ENCODE data around the gene TCF21. TPM values are rescaled to one million over a fixed set of nuclear protein-coding genes. Genes with fewer than 3 reads are reported as not detected.

TCF21 gene
- total and polyA plus RNA-seq, 2 experiments from 2014 or later = 0.17 to 0.19 TPM

DNA sequence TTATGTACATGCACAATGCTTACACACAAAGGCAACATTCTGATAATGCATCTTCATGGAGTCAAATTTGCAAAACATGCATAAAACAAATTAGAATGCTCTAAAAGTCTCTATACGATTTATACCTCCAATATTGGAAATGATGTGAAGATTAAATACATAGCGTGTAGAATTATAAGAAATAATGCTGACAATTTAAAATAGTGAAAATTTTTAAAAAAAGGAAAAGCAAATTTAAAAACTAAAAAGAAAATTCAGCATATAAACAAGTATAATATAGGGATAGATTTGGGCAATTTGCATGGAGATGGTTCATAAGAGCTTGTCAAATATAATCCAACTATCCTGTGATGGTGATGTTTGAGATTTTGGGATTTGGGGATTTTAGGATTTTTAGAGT, 14.9 kb downstream of the TCF21 start:
- Mint-ChIP-seq H3K36me3 (ENCODE audit: low read depth) (no peaks in the 10 kb centered on the region), H3K9me3 (no peaks in the 10 kb centered on the region), H3K4me1 (0 out of 3 replicates have a peak, but pooled peaks cover 4% of the 10 kb centered on the region), H3K27ac (no peak overlapping the region), H3K4me3 (no peak overlapping the region), H3K27me3 (ENCODE audit: insufficient read depth, low read depth, poor library complexity) (peaks cover 2% of the 10 kb centered on the region)
- H3K9me2 ChIP-seq (ENCODE audit: insufficient read depth) = 0 out of 2 replicates have a peak, but pooled peaks cover 7% of the 10 kb centered on the region
- no peak for TF ChIP-seq STAT1 (IDR thresholded peaks at IDR 0.05; ENCODE audit: unreplicated experiment)
- no peak for TF ChIP-seq ZNF331 (CRISPR knock-in tag; IDR thresholded peaks at IDR 0.05; ENCODE audit: low read depth)
- no peak for TF ChIP-seq ZNF114 (CRISPR knock-in tag; IDR thresholded peaks at IDR 0.05)
- TF ChIP-seq, protein P1, sequence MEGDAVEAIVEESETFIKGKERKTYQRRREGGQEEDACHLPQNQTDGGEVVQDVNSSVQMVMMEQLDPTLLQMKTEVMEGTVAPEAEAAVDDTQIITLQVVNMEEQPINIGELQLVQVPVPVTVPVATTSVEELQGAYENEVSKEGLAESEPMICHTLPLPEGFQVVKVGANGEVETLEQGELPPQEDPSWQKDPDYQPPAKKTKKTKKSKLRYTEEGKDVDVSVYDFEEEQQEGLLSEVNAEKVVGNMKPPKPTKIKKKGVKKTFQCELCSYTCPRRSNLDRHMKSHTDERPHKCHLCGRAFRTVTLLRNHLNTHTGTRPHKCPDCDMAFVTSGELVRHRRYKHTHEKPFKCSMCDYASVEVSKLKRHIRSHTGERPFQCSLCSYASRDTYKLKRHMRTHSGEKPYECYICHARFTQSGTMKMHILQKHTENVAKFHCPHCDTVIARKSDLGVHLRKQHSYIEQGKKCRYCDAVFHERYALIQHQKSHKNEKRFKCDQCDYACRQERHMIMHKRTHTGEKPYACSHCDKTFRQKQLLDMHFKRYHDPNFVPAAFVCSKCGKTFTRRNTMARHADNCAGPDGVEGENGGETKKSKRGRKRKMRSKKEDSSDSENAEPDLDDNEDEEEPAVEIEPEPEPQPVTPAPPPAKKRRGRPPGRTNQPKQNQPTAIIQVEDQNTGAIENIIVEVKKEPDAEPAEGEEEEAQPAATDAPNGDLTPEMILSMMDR (conservative IDR thresholded peaks at IDR 0.05; ENCODE audit: low read depth in 2 of 2) = no peak
- TF ChIP-seq CREB1 (CRISPR knock-in tag; IDR thresholded peaks at IDR 0.05; ENCODE audit: low read depth) = no peak
- TF ChIP-seq POLR2AphosphoS5 (IDR thresholded peaks at IDR 0.05; ENCODE audit: low read depth) = no peak
- TF ChIP-seq, protein P2, sequence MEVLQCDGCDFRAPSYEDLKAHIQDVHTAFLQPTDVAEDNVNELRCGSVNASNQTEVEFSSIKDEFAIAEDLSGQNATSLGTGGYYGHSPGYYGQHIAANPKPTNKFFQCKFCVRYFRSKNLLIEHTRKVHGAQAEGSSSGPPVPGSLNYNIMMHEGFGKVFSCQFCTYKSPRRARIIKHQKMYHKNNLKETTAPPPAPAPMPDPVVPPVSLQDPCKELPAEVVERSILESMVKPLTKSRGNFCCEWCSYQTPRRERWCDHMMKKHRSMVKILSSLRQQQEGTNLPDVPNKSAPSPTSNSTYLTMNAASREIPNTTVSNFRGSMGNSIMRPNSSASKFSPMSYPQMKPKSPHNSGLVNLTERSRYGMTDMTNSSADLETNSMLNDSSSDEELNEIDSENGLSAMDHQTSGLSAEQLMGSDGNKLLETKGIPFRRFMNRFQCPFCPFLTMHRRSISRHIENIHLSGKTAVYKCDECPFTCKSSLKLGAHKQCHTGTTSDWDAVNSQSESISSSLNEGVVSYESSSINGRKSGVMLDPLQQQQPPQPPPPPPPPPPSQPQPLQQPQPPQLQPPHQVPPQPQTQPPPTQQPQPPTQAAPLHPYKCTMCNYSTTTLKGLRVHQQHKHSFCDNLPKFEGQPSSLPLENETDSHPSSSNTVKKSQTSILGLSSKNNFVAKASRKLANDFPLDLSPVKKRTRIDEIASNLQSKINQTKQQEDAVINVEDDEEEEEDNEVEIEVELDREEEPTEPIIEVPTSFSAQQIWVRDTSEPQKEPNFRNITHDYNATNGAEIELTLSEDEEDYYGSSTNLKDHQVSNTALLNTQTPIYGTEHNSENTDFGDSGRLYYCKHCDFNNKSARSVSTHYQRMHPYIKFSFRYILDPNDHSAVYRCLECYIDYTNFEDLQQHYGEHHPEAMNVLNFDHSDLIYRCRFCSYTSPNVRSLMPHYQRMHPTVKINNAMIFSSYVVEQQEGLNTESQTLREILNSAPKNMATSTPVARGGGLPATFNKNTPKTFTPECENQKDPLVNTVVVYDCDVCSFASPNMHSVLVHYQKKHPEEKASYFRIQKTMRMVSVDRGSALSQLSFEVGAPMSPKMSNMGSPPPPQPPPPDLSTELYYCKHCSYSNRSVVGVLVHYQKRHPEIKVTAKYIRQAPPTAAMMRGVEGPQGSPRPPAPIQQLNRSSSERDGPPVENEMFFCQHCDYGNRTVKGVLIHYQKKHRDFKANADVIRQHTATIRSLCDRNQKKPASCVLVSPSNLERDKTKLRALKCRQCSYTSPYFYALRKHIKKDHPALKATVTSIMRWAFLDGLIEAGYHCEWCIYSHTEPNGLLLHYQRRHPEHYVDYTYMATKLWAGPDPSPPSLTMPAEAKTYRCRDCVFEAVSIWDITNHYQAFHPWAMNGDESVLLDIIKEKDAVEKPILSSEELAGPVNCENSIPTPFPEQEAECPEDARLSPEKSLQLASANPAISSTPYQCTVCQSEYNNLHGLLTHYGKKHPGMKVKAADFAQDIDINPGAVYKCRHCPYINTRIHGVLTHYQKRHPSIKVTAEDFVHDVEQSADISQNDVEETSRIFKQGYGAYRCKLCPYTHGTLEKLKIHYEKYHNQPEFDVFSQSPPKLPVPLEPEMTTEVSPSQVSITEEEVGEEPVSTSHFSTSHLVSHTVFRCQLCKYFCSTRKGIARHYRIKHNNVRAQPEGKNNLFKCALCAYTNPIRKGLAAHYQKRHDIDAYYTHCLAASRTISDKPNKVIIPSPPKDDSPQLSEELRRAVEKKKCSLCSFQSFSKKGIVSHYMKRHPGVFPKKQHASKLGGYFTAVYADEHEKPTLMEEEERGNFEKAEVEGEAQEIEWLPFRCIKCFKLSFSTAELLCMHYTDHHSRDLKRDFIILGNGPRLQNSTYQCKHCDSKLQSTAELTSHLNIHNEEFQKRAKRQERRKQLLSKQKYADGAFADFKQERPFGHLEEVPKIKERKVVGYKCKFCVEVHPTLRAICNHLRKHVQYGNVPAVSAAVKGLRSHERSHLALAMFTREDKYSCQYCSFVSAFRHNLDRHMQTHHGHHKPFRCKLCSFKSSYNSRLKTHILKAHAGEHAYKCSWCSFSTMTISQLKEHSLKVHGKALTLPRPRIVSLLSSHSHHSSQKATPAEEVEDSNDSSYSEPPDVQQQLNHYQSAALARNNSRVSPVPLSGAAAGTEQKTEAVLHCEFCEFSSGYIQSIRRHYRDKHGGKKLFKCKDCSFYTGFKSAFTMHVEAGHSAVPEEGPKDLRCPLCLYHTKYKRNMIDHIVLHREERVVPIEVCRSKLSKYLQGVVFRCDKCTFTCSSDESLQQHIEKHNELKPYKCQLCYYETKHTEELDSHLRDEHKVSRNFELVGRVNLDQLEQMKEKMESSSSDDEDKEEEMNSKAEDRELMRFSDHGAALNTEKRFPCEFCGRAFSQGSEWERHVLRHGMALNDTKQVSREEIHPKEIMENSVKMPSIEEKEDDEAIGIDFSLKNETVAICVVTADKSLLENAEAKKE (CRISPR knock-in tag; IDR thresholded peaks at IDR 0.05) = no peak
- TF ChIP-seq, protein P3, sequence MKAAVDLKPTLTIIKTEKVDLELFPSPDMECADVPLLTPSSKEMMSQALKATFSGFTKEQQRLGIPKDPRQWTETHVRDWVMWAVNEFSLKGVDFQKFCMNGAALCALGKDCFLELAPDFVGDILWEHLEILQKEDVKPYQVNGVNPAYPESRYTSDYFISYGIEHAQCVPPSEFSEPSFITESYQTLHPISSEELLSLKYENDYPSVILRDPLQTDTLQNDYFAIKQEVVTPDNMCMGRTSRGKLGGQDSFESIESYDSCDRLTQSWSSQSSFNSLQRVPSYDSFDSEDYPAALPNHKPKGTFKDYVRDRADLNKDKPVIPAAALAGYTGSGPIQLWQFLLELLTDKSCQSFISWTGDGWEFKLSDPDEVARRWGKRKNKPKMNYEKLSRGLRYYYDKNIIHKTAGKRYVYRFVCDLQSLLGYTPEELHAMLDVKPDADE (IDR thresholded peaks at IDR 0.05) = no peak
- no peak for TF ChIP-seq JUNB (IDR thresholded peaks at IDR 0.05; ENCODE audit: unreplicated experiment)
- TF ChIP-seq, protein P4, sequence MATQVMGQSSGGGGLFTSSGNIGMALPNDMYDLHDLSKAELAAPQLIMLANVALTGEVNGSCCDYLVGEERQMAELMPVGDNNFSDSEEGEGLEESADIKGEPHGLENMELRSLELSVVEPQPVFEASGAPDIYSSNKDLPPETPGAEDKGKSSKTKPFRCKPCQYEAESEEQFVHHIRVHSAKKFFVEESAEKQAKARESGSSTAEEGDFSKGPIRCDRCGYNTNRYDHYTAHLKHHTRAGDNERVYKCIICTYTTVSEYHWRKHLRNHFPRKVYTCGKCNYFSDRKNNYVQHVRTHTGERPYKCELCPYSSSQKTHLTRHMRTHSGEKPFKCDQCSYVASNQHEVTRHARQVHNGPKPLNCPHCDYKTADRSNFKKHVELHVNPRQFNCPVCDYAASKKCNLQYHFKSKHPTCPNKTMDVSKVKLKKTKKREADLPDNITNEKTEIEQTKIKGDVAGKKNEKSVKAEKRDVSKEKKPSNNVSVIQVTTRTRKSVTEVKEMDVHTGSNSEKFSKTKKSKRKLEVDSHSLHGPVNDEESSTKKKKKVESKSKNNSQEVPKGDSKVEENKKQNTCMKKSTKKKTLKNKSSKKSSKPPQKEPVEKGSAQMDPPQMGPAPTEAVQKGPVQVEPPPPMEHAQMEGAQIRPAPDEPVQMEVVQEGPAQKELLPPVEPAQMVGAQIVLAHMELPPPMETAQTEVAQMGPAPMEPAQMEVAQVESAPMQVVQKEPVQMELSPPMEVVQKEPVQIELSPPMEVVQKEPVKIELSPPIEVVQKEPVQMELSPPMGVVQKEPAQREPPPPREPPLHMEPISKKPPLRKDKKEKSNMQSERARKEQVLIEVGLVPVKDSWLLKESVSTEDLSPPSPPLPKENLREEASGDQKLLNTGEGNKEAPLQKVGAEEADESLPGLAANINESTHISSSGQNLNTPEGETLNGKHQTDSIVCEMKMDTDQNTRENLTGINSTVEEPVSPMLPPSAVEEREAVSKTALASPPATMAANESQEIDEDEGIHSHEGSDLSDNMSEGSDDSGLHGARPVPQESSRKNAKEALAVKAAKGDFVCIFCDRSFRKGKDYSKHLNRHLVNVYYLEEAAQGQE (IDR thresholded peaks at IDR 0.05; ENCODE audit: unreplicated experiment) = no peak
- TF ChIP-seq NANOG (IDR thresholded peaks at IDR 0.05; ENCODE audit: borderline replicate concordance) = no peak
- no peak for TF ChIP-seq EZH2 (IDR thresholded peaks at IDR 0.05; ENCODE audit: low read depth, unreplicated experiment)
- no peak for TF ChIP-seq EZH2phosphoT487 (IDR thresholded peaks at IDR 0.05; ENCODE audit: unreplicated experiment)
- DNase-seq (ENCODE audit: low spot score) (no peak), ATAC-seq (no peak)
- no peak overlapping the region for H2AFZ ChIP-seq
- H3K4me2 ChIP-seq = no peak overlapping the region
- H3K36me3 ChIP-seq (ENCODE audit: insufficient read depth) = no peaks in the 10 kb centered on the region
- no peaks in the 10 kb centered on the region; the same call in 1 of the 2 replicates for H3K4me1 ChIP-seq (ENCODE audit: insufficient read depth)
- no peaks in the 10 kb centered on the region for H3F3A ChIP-seq (replicated peaks; ENCODE audit: low read depth)
- H3K4me3 ChIP-seq = no peak overlapping the region
- no peaks in the 10 kb centered on the region for H3K79me2 ChIP-seq (replicated peaks; ENCODE audit: insufficient read depth)
- H3K27me3 ChIP-seq (ENCODE audit: insufficient read depth) = peaks cover 4% of the 10 kb centered on the region
- H3K27ac ChIP-seq (ENCODE audit: low read depth) = no peak overlapping the region
- H4K20me1 ChIP-seq (replicated peaks; ENCODE audit: insufficient read depth) = no peaks in the 10 kb centered on the region

Data from GM23338 (cell line).